K562 (cell line): Measurements from ENCODE around the gene EMID1. TPM values are rescaled to one million over a fixed set of nuclear protein-coding genes. Genes with fewer than 3 reads are reported as not detected.

Source experiments
- ATAC-seq: fragments of 200-7000 bp; cut with Tn5 transposase; 3 replicates; pipeline ENCODE4 v1.9.1; 2020; ENCODE audit warnings: moderate library complexity
- BruUV-seq: library from RNA; stranded (reverse); fragments of 400-500 nt; replicated peaks from 2 replicates; lab custom pipeline; 2021; lab: Mats Ljungman, UMichigan
- CTCF ChIA-PET: fragments of 300-600 bp; formaldehyde crosslinking; extraction: SDS; loops from one replicate; lab custom pipeline; 2021; ENCODE audit warnings: low intra/inter-chr PET ratio; lab: Yijun Ruan, JAX
- POLR2A ChIA-PET: fragments of 300-600, 350-650 bp; sonication (Branson Sonifier 250); formaldehyde crosslinking; extraction: SDS; loops from one replicate; lab custom pipeline; 2021; ENCODE audit warnings: antibody characterized with exemption, inconsistent platforms; lab: Yijun Ruan, JAX
- DNase-seq, 4 experiments: peaks; one replicate each; pipeline versions ENCODE4 v3.0.0 to v3.0.0-alpha.2; 2011 to 2018; ENCODE audit warnings: low spot score in 3 of 4, mixed read lengths in 3 of 4; ENCODE audit errors: extremely low read depth in 1 of 4
- FAIRE-seq: peaks from 2 replicates; lab custom pipeline; 2011; peaks lifted over from hg19 to GRCh38; lab: Jason Lieb, UNC
- H2AFZ ChIP-seq: 2 replicates; pipeline ENCODE4 v1.6.0; 2011; ENCODE audit warnings: low read depth, low read length, control low read depth, inconsistent platforms
- H3K27ac ChIP-seq: fragments of 200-600 bp; 3 replicates; pipeline ENCODE4 v1.8.0; 2011; ENCODE audit warnings: low read depth, mild to moderate bottlenecking, control low read depth, inconsistent platforms, low read length, moderate library complexity, mixed read lengths; ENCODE audit errors: extremely low read depth
- H3K27me3 ChIP-seq, 2 experiments: fragments of 300-600 bp in 1 of 2; 2 replicates in 1 of 2; 3 replicates in 1 of 2; pipeline versions ENCODE4 v1.6.0 to v1.8.0; 2011; ENCODE audit warnings: inconsistent platforms in 2 of 2, low read length in 2 of 2, mild to moderate bottlenecking in 1 of 2, mixed read lengths in 1 of 2, moderate library complexity in 1 of 2; ENCODE audit not compliant: control insufficient read depth in 2 of 2, insufficient read depth in 2 of 2
- H3K36me3 ChIP-seq: fragments of 300-600 bp; 3 replicates; pipeline ENCODE4 v1.8.0; 2011; ENCODE audit warnings: mild to moderate bottlenecking, low read length, inconsistent platforms; ENCODE audit not compliant: control insufficient read depth, insufficient read depth
- H3K4me1 ChIP-seq, 2 experiments: fragments of 200-600 bp in 1 of 2; replicated peaks in 1 of 2; 2 replicates in 1 of 2; 3 replicates in 1 of 2; pipeline versions ENCODE4 v1.5.1 to v1.8.0; 2011; ENCODE audit warnings: inconsistent platforms in 2 of 2, low read length in 2 of 2, mild to moderate bottlenecking in 1 of 2, mixed read lengths in 1 of 2, moderate library complexity in 1 of 2; ENCODE audit not compliant: control insufficient read depth in 2 of 2, insufficient read depth in 2 of 2
- H3K4me2 ChIP-seq: 2 replicates; pipeline ENCODE4 v1.6.1; 2011; ENCODE audit warnings: low read length, control low read depth, inconsistent platforms, mixed read lengths; ENCODE audit not compliant: insufficient read depth
- H3K4me3 ChIP-seq: fragments of 200-600 bp; sonication (generic), shearing (Covaris generic); 2 replicates; pipeline ENCODE4 v1.5.1; 2016; ENCODE audit warnings: control low read depth, inconsistent platforms
- H3K79me2 ChIP-seq: fragments of 200-600 bp; 3 replicates; pipeline ENCODE4 v1.8.0; 2011; ENCODE audit warnings: low read length, inconsistent platforms; ENCODE audit not compliant: control insufficient read depth, insufficient read depth
- H3K9ac ChIP-seq, 2 experiments: 2 replicates each; pipeline versions ENCODE4 v1.6.0 to v1.6.1; 2011; ENCODE audit warnings: low read depth in 2 of 2, low read length in 2 of 2, control low read depth in 1 of 2, inconsistent platforms in 1 of 2, mild to moderate bottlenecking in 1 of 2, mixed read lengths in 1 of 2; ENCODE audit not compliant: insufficient read depth in 1 of 2
- H3K9me1 ChIP-seq: one replicate; pipeline ENCODE4 v1.6.0; 2011; ENCODE audit warnings: inconsistent platforms, mild to moderate bottlenecking, low read length, moderate library complexity; ENCODE audit not compliant: control insufficient read depth, insufficient read depth
- H3K9me3 ChIP-seq: replicated peaks from 2 replicates; pipeline ENCODE4 v1.5.1; 2011; ENCODE audit warnings: low read depth, low read length, inconsistent platforms; ENCODE audit not compliant: control insufficient read depth, insufficient read depth
- H4K20me1 ChIP-seq: replicated peaks from 2 replicates; pipeline ENCODE4 v1.6.1; 2011; ENCODE audit warnings: low read length, inconsistent platforms, mixed read lengths; ENCODE audit not compliant: control insufficient read depth, insufficient read depth
- CBX1 ChIP-seq: sonication (generic); IDR thresholded peaks from 2 replicates; pipeline ENCODE4 v1.6.1; 2016; ENCODE audit warnings: antibody characterized with exemption, low read depth, mild to moderate bottlenecking
- DEAF1 ChIP-seq: fragments of 450-650 bp; formaldehyde crosslinking; IDR thresholded peaks from 2 replicates; pipeline ENCODE4 v1.4.0; 2020; ENCODE audit warnings: mild to moderate bottlenecking, moderate library complexity
- HNRNPL ChIP-seq: fragments of 200-400 bp; formaldehyde crosslinking; IDR thresholded peaks from 2 replicates; pipeline ENCODE4 v1.6.1; 2017; ENCODE audit warnings: low read depth, mild to moderate bottlenecking, low read length
- ID3 ChIP-seq, 2 experiments: fragments of 250-450 bp in 1 of 2; fragments of 450-650 bp in 1 of 2; sonication (Bioruptor Pico) in 1 of 2; IDR thresholded peaks; 2 replicates each; pipeline versions ENCODE4 v1.6.1 to v1.8.0; 2016 to 2021; ENCODE audit warnings: mild to moderate bottlenecking in 2 of 2, moderate library complexity in 2 of 2, missing compliant biosample characterization in 1 of 2, missing genetic modification characterization in 1 of 2
- MYNN ChIP-seq, 2 experiments: sonication (generic); formaldehyde crosslinking in 1 of 2; IDR thresholded peaks; 2 replicates each; pipeline versions ENCODE4 v1.5.0 to v1.6.1; 2016 to 2020; ENCODE audit warnings: antibody characterized with exemption in 1 of 2, missing genetic modification reagents in 1 of 2
- RNF2 ChIP-seq: sonication (generic); IDR thresholded peaks from 2 replicates; pipeline ENCODE4 v1.6.1; 2016
- SAFB ChIP-seq: fragments of 200-400 bp; formaldehyde crosslinking; IDR thresholded peaks from 2 replicates; pipeline ENCODE4 v1.6.1; 2017; ENCODE audit warnings: low read depth, low read length, borderline replicate concordance
- TOE1 ChIP-seq, 2 experiments: fragments of 450-650 bp in 1 of 2; sonication (generic) in 1 of 2; formaldehyde crosslinking in 1 of 2; IDR thresholded peaks; 2 replicates each; pipeline versions ENCODE4 v1.7.1 to v1.8.0; 2016 to 2022; ENCODE audit warnings: borderline replicate concordance in 2 of 2, mild to moderate bottlenecking in 2 of 2, antibody characterized with exemption in 1 of 2, inconsistent platforms in 1 of 2, low read depth in 1 of 2, missing genetic modification reagents in 1 of 2, moderate library complexity in 1 of 2
- ZMIZ1 ChIP-seq, 2 experiments: fragments of 150-350 bp in 1 of 2; IDR thresholded peaks; 2 replicates each; pipeline ENCODE4 v1.6.1; 2012 to 2016; ENCODE audit warnings: low read depth in 2 of 2, low read length in 2 of 2, mild to moderate bottlenecking in 1 of 2, moderate library complexity in 1 of 2
- ZNF395 ChIP-seq: fragments of 200-800 bp; sonication (Bioruptor generic); IDR thresholded peaks from 2 replicates; pipeline ENCODE4 v1.6.1; 2017; ENCODE audit warnings: missing genetic modification characterization, missing compliant biosample characterization
- WGBS: fragments of 100-300 bp; shearing (Covaris generic); methylation state at CpG from one replicate; pipeline ENCODE4 v1.1.6; 2016; ENCODE audit warnings: low coverage, mixed read lengths; ENCODE audit not compliant: insufficient coverage; ENCODE audit errors: missing lambda C conversion rate; 5-methylcytosine and 5-hydroxymethylcytosine counted together
- in situ Hi-C: fragments of 300-500 bp; cut with MboI; formaldehyde crosslinking; loops from 4 replicates; pipeline ENCODE4 v1.15.0; 2018; ENCODE audit warnings: inconsistent platforms, mixed read lengths
- intact Hi-C: fragments of 100-400 bp; cut with micrococcal nuclease; formaldehyde crosslinking; loops from 2 replicates; pipeline ENCODE4 v1.14.2; 2022
- polyA plus RNA-seq, 8 experiments: library from polyadenylated mRNA; depleted of rRNA in 4 of 8; stranded (reverse) in 5 of 8; unstranded in 3 of 8; fragments of >200 nt; fragmentation: Nextera tagmentation in 2 of 8; fragmentation: Illumina TruSeq in 1 of 8; extraction: Ambion mirVana in 2 of 8; extraction: Trizol in 1 of 8; gene quantifications; 2 replicates each; pipeline versions ENCODE4 v1.2.1 to v1.2.3, GENCODE V29; 2011 to 2014; ENCODE audit warnings: inconsistent platforms in 1 of 8, missing spikeins in 1 of 8
- total RNA-seq, 7 experiments: library from RNA; depleted of rRNA in 6 of 7; stranded (reverse); fragments of >200 nt in 6 of 7; fragmentation: Illumina TruSeq in 2 of 7; extraction: Trizol in 2 of 7; gene quantifications; 2 replicates each; pipeline versions ENCODE4 v1.2.1 to v1.2.3, GENCODE V29; 2011 to 2021; ENCODE audit warnings: low replicate concordance in 1 of 7

Gene EMID1
- total and polyA plus RNA-seq, 9 of the 15 experiments (the other 6 are each of a cell fraction or from before 2014, with no cell fraction given): 0.15 to 7.2 (median 2.7) TPM

- DNase-seq (peak; percentile 41 to 85 (median 60)), ATAC-seq (peak; percentile 80), FAIRE-seq (peak; percentile 95)
- 33% methylated on average over 6 of the region's 8 CpGs for WGBS
- BruUV-seq: no TSS peak
- no peaks in the 10 kb centered on the region; the same call in 2 of the 3 replicates for H3K79me2 ChIP-seq
- H3K27me3 ChIP-seq: no peaks in the 10 kb centered on the region
- H3K9ac ChIP-seq: peak overlapping the region; percentile 68 to 86
- in situ Hi-C loops: no loop called here
- intact Hi-C loops: no loop called here
- peak overlapping the region; percentile 56 for H2AFZ ChIP-seq
- peak overlapping the region; percentile 60 for H3K4me2 ChIP-seq
- H3K9me1 ChIP-seq: no peaks in the 10 kb centered on the region
- H3K9me3 ChIP-seq: peaks cover 2% of the 10 kb centered on the region
- peak overlapping the region; percentile 79 for H3K27ac ChIP-seq
- H3K4me3 ChIP-seq: no peak overlapping the region
- peaks cover 22 to 23% of the 10 kb centered on the region in 2 experiments for H3K4me1 ChIP-seq
- CTCF ChIA-PET: no interaction called here
- POLR2A ChIA-PET: interaction anchor here (0.7 to 1.2 kb wide), 3 partner anchors 10 to 12 kb away, joined by 3 to 13 read pairs (median 5); partner anchors contain the start of gene EMID1
- no peaks in the 10 kb centered on the region for H3K36me3 ChIP-seq
- no peaks in the 10 kb centered on the region for H4K20me1 ChIP-seq
- TF ChIP-seq RNF2 (peak; percentile 79; the same call in 1 of the 2 replicates), HNRNPL (0 out of 2 replicates have a peak, but pooled peaks have one; percentile 33), CBX1 (peak; percentile 84; the same call in 1 of the 2 replicates), MYNN (IDR thresholded peaks at IDR 0.05) (peak; percentile 68; the same call in 1 of the 2 replicates), MYNN (CRISPR knock-in tag; IDR thresholded peaks at IDR 0.05) (no peak), TOE1 (IDR thresholded peaks at IDR 0.05; ENCODE audit: borderline replicate concordance) (no peak; the same call in 1 of the 2 replicates), TOE1 (CRISPR knock-in tag; IDR thresholded peaks at IDR 0.05; ENCODE audit: borderline replicate concordance, low read depth) (peak; percentile 48; the same call in 1 of the 2 replicates), ID3 (CRISPR knock-in tag; IDR thresholded peaks at IDR 0.05) (no peak), ID3 (tag; IDR thresholded peaks at IDR 0.05) (peak; percentile 45; the same call in 1 of the 2 replicates), ZMIZ1 (IDR thresholded peaks at IDR 0.05; ENCODE audit: low read depth in 2 of 2, low read length in 2 of 2) (0 out of 4 replicates have a peak, but pooled peaks of 1 of the 2 experiments have one; percentile 49), SAFB (no peak), DEAF1 (CRISPR knock-in tag) (0 out of 2 replicates have a peak, but pooled peaks have one; percentile 6), ZNF395 (CRISPR knock-in tag) (peak; percentile 86)
Measured at GRCh38 chr22:29195118-29195963, 10.4 kb upstream of the EMID1 start.
